Kidney (tissue), 14 donors: Measurements from ENCODE around the gene POC1A. TPM values are rescaled to one million over a fixed set of nuclear protein-coding genes. Genes with fewer than 3 reads are reported as not detected.

ENCODE experiments used
- DNase-seq, 5 donors: peaks; one replicate each; pipeline ENCODE4 v3.0.0-alpha.2; 2013 to 2020
- FAIRE-seq: peaks from 2 replicates; lab custom pipeline; 2012; peaks lifted over from hg19 to GRCh38; lab: Jason Lieb, UNC
- H3K27ac ChIP-seq, 2 donors: one replicate each; pipeline ENCODE4 v1.7.0; 2013; ENCODE audit warnings: low read depth in 2 of 2, low read length in 2 of 2, inconsistent platforms in 1 of 2
- H3K27me3 ChIP-seq: one replicate; pipeline ENCODE4 v1.7.1; 2013; ENCODE audit warnings: low read length, inconsistent platforms; ENCODE audit not compliant: control insufficient read depth, insufficient read depth
- H3K36me3 ChIP-seq, 3 donors: one replicate each; pipeline versions ENCODE4 v1.7.0 to v1.7.1; 2013; ENCODE audit warnings: low read length in 3 of 3, control low read depth in 1 of 3, inconsistent platforms in 1 of 3; ENCODE audit not compliant: insufficient read depth in 3 of 3, control insufficient read depth in 2 of 3
- H3K4me1 ChIP-seq, 3 donors: one replicate each; pipeline versions ENCODE4 v1.7.0 to v1.7.1; 2013; ENCODE audit warnings: low read length in 3 of 3, inconsistent platforms in 1 of 3, low read depth in 1 of 3; ENCODE audit not compliant: control insufficient read depth in 2 of 3, insufficient read depth in 2 of 3
- H3K4me3 ChIP-seq, 3 donors: one replicate each; pipeline versions ENCODE4 v1.7.0 to v1.8.1; 2013; ENCODE audit warnings: low read length in 3 of 3, control low read depth in 1 of 3, inconsistent platforms in 1 of 3
- H3K9ac ChIP-seq, 3 donors: one replicate each; pipeline versions ENCODE4 v1.7.0 to v1.7.1; 2013; ENCODE audit warnings: low read length in 3 of 3, control low read depth in 1 of 3, inconsistent platforms in 1 of 3
- H3K9me3 ChIP-seq, 3 donors: one replicate each; pipeline versions ENCODE4 v1.7.0 to v1.7.1; 2013; ENCODE audit warnings: low read length in 3 of 3, control low read depth in 1 of 3, inconsistent platforms in 1 of 3; ENCODE audit not compliant: control insufficient read depth in 2 of 3, insufficient read depth in 1 of 3
- intact Hi-C: fragments of 100-400 bp; cut with DNase I; formaldehyde crosslinking; loops from one replicate; pipeline ENCODE4 v1.11.1; 2022
- polyA plus RNA-seq: library from polyadenylated mRNA; stranded (reverse); fragments of 350-450 nt; fragmentation: Illumina TruSeq; extraction: RNeasy Lipid Tissue Mini Kit (QIAGEN cat#74804); gene quantifications from one replicate; pipeline ENCODE4 v1.2.3, GENCODE V29; 2014; ENCODE audit warnings: low read depth, low replicate concordance; ENCODE audit not compliant: insufficient read depth
- total RNA-seq: library from RNA; stranded (reverse); fragmentation: NEBNext Ultra II Directional; extraction: Animal tissue kit (Norgen Biotek cat#: 25700); gene quantifications from one replicate; pipeline ENCODE4 v1.2.1, GENCODE V29; 2021
- TF ChIP-seq, protein P1 (sequence below): IDR thresholded peaks from 3 replicates; pipeline ENCODE4 v1.5.1; 2012; ENCODE audit warnings: mild to moderate bottlenecking, moderate library complexity, borderline replicate concordance; ENCODE audit not compliant: insufficient read depth; ENCODE audit errors: extremely low read depth
- donor health status: control.
- donor health status: control.
- donor health status: control.
- donor health status: control.
- donor health status: control.
- donor health status: DM: yes; HTN: yes; CAD: no.
- donor health status: Normal renal cell carcinoma (clear cell type).

POC1A gene
- total and polyA plus RNA-seq, 2 donors from 2014 or later, result 2.2 to 2.5 TPM

GRCh38 chr3:52069135-52069534, 85.1 kb downstream of the POC1A start:
- Histone ChIP-seq H3K9me3 (no peaks in the 10 kb centered on the region), H3K27ac (no peak overlapping the region), H3K27me3 (no peaks in the 10 kb centered on the region), H3K9ac (no peak overlapping the region), H3K4me1 (peaks cover 0 to 2% (median 0%) of the 10 kb centered on the region in 3 donors), H3K4me3 (no peak overlapping the region), H3K36me3 (no peaks in the 10 kb centered on the region)
- DNase-seq, result no peak
- FAIRE-seq, result no peak
- intact Hi-C loops, result no loop called here
- TF ChIP-seq, protein P1, sequence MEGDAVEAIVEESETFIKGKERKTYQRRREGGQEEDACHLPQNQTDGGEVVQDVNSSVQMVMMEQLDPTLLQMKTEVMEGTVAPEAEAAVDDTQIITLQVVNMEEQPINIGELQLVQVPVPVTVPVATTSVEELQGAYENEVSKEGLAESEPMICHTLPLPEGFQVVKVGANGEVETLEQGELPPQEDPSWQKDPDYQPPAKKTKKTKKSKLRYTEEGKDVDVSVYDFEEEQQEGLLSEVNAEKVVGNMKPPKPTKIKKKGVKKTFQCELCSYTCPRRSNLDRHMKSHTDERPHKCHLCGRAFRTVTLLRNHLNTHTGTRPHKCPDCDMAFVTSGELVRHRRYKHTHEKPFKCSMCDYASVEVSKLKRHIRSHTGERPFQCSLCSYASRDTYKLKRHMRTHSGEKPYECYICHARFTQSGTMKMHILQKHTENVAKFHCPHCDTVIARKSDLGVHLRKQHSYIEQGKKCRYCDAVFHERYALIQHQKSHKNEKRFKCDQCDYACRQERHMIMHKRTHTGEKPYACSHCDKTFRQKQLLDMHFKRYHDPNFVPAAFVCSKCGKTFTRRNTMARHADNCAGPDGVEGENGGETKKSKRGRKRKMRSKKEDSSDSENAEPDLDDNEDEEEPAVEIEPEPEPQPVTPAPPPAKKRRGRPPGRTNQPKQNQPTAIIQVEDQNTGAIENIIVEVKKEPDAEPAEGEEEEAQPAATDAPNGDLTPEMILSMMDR, result no peak

DNA sequence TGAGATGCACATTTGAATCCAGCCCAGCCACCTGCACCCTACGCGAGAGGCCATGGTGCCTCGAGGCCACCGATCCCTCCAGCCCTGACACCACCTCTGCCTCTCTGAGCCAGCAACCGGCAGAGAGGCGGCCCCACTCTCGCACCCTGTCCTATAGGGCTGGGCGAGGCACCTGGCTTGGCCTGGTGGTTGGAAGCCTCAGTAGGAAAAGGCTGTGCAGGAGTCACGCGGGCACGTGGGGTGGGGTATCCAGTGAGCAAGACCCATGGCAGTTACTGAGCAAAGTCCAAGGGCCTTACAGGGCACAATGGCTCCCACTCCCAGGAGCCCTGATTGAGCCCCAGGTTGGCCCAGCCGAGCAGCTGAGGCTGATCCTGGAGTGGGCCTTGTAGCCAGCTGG, 85.5 kb downstream of the POC1A start:
- DNase-seq (no peak), FAIRE-seq (no peak)
- H3K9ac ChIP-seq, result no peak overlapping the region
- no peak overlapping the region for H3K27ac ChIP-seq
- H3K4me3 ChIP-seq, result no peak overlapping the region
- H3K9me3 ChIP-seq, result no peaks in the 10 kb centered on the region
- H3K36me3 ChIP-seq, result no peaks in the 10 kb centered on the region
- TF ChIP-seq, protein P1, result no peak
- H3K27me3 ChIP-seq, result no peaks in the 10 kb centered on the region
- H3K4me1 ChIP-seq, result peaks cover 0 to 2% (median 0%) of the 10 kb centered on the region in 3 donors
- intact Hi-C loops, result no loop called here

DNA sequence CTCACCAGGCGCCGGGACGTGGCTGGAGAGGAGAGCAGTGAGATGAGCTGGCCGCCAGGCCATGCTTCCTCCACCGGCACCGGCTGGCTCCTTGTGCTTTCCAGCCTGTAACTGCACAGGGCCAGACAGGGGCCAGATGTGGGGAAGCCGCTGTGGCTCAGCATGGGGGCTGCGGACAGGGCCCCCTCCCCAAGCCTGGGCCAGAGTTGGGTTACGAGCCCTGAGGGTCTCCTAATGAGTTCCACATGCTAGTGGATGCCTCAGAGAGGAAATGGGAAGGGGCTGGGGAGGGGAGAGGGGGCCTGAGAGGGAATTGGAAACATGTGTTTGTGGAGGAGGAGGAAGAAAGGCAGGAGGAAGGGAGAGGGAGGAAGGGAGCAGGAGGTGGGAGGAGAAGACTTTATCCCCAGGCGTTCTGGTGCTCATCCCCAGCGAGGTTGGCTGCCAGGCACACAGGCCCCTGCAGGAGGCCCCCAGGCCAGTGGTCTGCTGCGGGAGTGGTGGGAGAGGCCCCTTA, 86.1 kb downstream of the POC1A start:
- Histone ChIP-seq H3K9me3 (no peaks in the 10 kb centered on the region), H3K36me3 (no peaks in the 10 kb centered on the region), H3K4me1 (peaks cover 0 to 2% (median 0%) of the 10 kb centered on the region in 3 donors), H3K9ac (no peak overlapping the region), H3K27ac (no peak overlapping the region), H3K27me3 (no peaks in the 10 kb centered on the region), H3K4me3 (no peak overlapping the region)
- TF ChIP-seq, protein P1, result no peak
- FAIRE-seq (no peak), DNase-seq (peak in 4 of 5 donors; percentile 86 to 95 (median 88))
- intact Hi-C loops, result no loop called here

- intact Hi-C loops, result no loop called here
- Histone ChIP-seq H3K36me3 (no peaks in the 10 kb centered on the region), H3K4me1 (peaks cover 0 to 2% (median 0%) of the 10 kb centered on the region in 3 donors), H3K27ac (no peak overlapping the region), H3K9me3 (no peaks in the 10 kb centered on the region), H3K27me3 (no peaks in the 10 kb centered on the region), H3K9ac (no peak overlapping the region), H3K4me3 (no peak overlapping the region)
- FAIRE-seq (no peak), DNase-seq (no peak)
- TF ChIP-seq, protein P1, result no peak
These were observed 86.7 kb downstream of the POC1A start for GRCh38 chr3:52067526-52067925.
